ENCODE results near the gene OR2M2. TPM values are rescaled to one million over a fixed set of nuclear protein-coding genes. Genes with fewer than 3 reads are reported as not detected.

Gene OR2M2
- total and polyA plus RNA-seq, 2 experiments from 2014 or later, result not detected

- WGBS (ENCODE audit: low lambda C conversion rate, missing lambda C conversion rate), result 61% methylated on average over 4 of the region's 4 CpGs
- Histone ChIP-seq H3K27me3 (no peaks in the 10 kb centered on the region), H3K27ac (no peak within 1 kb of the TSS), H3K4me2 (no peak within 1 kb of the TSS), H3K36me3 (replicated peaks; ENCODE audit: insufficient read depth, low read depth) (no peaks in the 10 kb centered on the region), H3K9me2 (replicated peaks; ENCODE audit: insufficient read depth) (no peaks in the 10 kb centered on the region), H3K9me3 (ENCODE audit: low read depth) (peaks cover 4% of the 10 kb centered on the region), H3K4me1 (ENCODE audit: insufficient read depth) (no peaks in the 10 kb centered on the region), H4K20me1 (ENCODE audit: insufficient read depth, poor library complexity, severe bottlenecking) (no peaks in the 10 kb centered on the region), H3K4me3 (no peak within 1 kb of the TSS), H3K79me2 (no peaks in the 10 kb centered on the region), H2AFZ (no peak within 1 kb of the TSS)
- TF ChIP-seq CTCF (IDR thresholded peaks at IDR 0.05; ENCODE audit: poor library complexity) (no peak), EZH2 (IDR thresholded peaks at IDR 0.05; ENCODE audit: borderline replicate concordance) (no peak), EZH2phosphoT487 (IDR thresholded peaks at IDR 0.05; ENCODE audit: low read depth, severe bottlenecking, unreplicated experiment) (no peak)
- DNase-seq (ENCODE audit: low spot score), result no peak
Measured at GRCh38 chr1:248196965-248197364, 22.3 kb downstream of the OR2M2 start, which contains the start of gene OR2M3. Gene OR2M3, plus strand, starts transcription at chr1:248197265. Its CDS starts 5,803 bp downstream, at chr1:248203068.

DNA sequence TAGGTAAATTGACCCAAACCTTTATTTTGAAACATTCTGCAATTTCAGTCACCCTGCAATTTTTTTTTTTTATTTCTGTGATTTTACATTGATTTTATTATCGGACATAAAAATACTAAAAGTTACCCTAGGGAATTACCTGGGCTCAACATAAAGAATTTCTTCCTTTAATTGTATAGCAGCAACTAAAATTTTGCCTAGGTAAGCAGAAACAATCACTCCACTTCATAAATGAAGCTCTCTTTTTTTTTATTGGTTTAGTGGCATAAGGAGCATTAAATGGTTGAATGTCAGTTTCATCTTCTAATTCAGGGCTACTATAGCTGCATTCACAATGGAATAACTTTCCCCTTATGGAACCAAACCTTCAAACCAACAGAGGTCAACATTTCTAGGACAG, 41.3 kb downstream of the OR2M2 start:
- no peak for TF ChIP-seq CTCF (IDR thresholded peaks at IDR 0.05; ENCODE audit: poor library complexity)
- TF ChIP-seq EZH2 (IDR thresholded peaks at IDR 0.05; ENCODE audit: borderline replicate concordance), result no peak
- TF ChIP-seq EZH2phosphoT487 (IDR thresholded peaks at IDR 0.05; ENCODE audit: low read depth, severe bottlenecking, unreplicated experiment), result no peak

DNA sequence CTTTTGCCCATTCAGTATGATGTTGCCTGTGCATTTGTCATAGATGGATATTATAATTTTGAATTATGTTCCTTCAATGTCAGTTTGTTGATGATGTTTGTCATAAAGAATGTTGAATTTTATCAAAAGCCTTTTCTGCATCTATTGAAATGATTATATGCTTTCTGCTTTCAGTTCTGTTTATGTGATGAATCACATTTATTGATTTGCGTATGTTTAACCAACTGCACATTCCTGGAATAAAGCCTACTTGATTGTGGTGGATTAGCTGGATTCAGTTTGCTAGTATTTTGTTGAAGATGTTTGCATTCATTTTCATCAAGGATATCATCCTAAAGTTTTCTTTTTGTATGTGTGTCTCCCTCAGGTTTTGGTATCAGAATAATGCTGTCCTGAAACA, 50.9 kb downstream of the OR2M2 start:
- no peak overlapping the region for H2AFZ ChIP-seq
- no peak overlapping the region for H3K4me3 ChIP-seq
- no peak overlapping the region for H3K4me2 ChIP-seq
- WGBS (ENCODE audit: low lambda C conversion rate, missing lambda C conversion rate), result 82% methylated on average over 1 of the region's 1 CpG
- H3K36me3 ChIP-seq (replicated peaks; ENCODE audit: insufficient read depth, low read depth), result no peaks in the 10 kb centered on the region
- TF ChIP-seq EZH2 (IDR thresholded peaks at IDR 0.05; ENCODE audit: borderline replicate concordance) (no peak), CTCF (IDR thresholded peaks at IDR 0.05; ENCODE audit: poor library complexity) (no peak), EZH2phosphoT487 (IDR thresholded peaks at IDR 0.05; ENCODE audit: low read depth, severe bottlenecking, unreplicated experiment) (no peak)
- no peak overlapping the region for H3K27ac ChIP-seq
- H4K20me1 ChIP-seq (ENCODE audit: insufficient read depth, poor library complexity, severe bottlenecking), result no peaks in the 10 kb centered on the region
- H3K79me2 ChIP-seq, result no peaks in the 10 kb centered on the region
- H3K9me2 ChIP-seq (replicated peaks; ENCODE audit: insufficient read depth), result no peaks in the 10 kb centered on the region
- no peaks in the 10 kb centered on the region for H3K9me3 ChIP-seq (ENCODE audit: low read depth)
- H3K27me3 ChIP-seq, result no peaks in the 10 kb centered on the region
- DNase-seq (ENCODE audit: low spot score), result no peak
- H3K4me1 ChIP-seq (ENCODE audit: insufficient read depth), result no peaks in the 10 kb centered on the region

More for the DNA sequence above, 41.3 kb downstream of the OR2M2 start:
- no peaks in the 10 kb centered on the region for H3K27me3 ChIP-seq
- no peak overlapping the region for H2AFZ ChIP-seq
- no peaks in the 10 kb centered on the region for H3K9me2 ChIP-seq (replicated peaks; ENCODE audit: insufficient read depth)
- no peaks in the 10 kb centered on the region for H3K4me1 ChIP-seq (ENCODE audit: insufficient read depth)
- no peaks in the 10 kb centered on the region for H4K20me1 ChIP-seq (ENCODE audit: insufficient read depth, poor library complexity, severe bottlenecking)
- no peak for DNase-seq (ENCODE audit: low spot score)
- no peak overlapping the region for H3K27ac ChIP-seq
- no peak overlapping the region for H3K4me2 ChIP-seq
- H3K36me3 ChIP-seq (replicated peaks; ENCODE audit: insufficient read depth, low read depth), result no peaks in the 10 kb centered on the region
- H3K4me3 ChIP-seq, result no peak overlapping the region
- 100% methylated on average over 1 of the region's 1 CpG for WGBS (ENCODE audit: low lambda C conversion rate, missing lambda C conversion rate)
- H3K79me2 ChIP-seq, result no peaks in the 10 kb centered on the region
- H3K9me3 ChIP-seq (ENCODE audit: low read depth), result no peaks in the 10 kb centered on the region
